HUES6 (cell line): ENCODE data around the gene SHISA3.
"Not testable (repeated sequence)": the region's sequence is repeated elsewhere in the genome, so short reads cannot be mapped to it uniquely, and the experiment has no call there.

Experiments
- H3K27ac ChIP-seq: 2 replicates; pipeline ENCODE4 v1.7.0; 2013; ENCODE audit warnings: low read depth, mild to moderate bottlenecking, low read length, inconsistent platforms
- H3K27me3 ChIP-seq: 2 replicates; pipeline ENCODE4 v1.6.1; 2013; ENCODE audit warnings: low read length; ENCODE audit not compliant: control insufficient read depth, insufficient read depth
- H3K36me3 ChIP-seq: 2 replicates; pipeline ENCODE4 v1.6.1; 2013; ENCODE audit warnings: low read length; ENCODE audit not compliant: control insufficient read depth, insufficient read depth
- H3K4me1 ChIP-seq: 2 replicates; pipeline ENCODE4 v1.6.1; 2013; ENCODE audit warnings: low read length; ENCODE audit not compliant: control insufficient read depth, insufficient read depth
- H3K4me3 ChIP-seq: 2 replicates; pipeline ENCODE4 v1.5.1; 2013; ENCODE audit warnings: low read depth, low read length
- H3K9ac ChIP-seq: one replicate; pipeline ENCODE4 v1.6.1; 2013; ENCODE audit warnings: mild to moderate bottlenecking, low read length
- H3K9me3 ChIP-seq: 2 replicates; pipeline ENCODE4 v1.6.1; 2013; ENCODE audit warnings: low read depth, low read length; ENCODE audit not compliant: control insufficient read depth, insufficient read depth

Gene SHISA3

DNA sequence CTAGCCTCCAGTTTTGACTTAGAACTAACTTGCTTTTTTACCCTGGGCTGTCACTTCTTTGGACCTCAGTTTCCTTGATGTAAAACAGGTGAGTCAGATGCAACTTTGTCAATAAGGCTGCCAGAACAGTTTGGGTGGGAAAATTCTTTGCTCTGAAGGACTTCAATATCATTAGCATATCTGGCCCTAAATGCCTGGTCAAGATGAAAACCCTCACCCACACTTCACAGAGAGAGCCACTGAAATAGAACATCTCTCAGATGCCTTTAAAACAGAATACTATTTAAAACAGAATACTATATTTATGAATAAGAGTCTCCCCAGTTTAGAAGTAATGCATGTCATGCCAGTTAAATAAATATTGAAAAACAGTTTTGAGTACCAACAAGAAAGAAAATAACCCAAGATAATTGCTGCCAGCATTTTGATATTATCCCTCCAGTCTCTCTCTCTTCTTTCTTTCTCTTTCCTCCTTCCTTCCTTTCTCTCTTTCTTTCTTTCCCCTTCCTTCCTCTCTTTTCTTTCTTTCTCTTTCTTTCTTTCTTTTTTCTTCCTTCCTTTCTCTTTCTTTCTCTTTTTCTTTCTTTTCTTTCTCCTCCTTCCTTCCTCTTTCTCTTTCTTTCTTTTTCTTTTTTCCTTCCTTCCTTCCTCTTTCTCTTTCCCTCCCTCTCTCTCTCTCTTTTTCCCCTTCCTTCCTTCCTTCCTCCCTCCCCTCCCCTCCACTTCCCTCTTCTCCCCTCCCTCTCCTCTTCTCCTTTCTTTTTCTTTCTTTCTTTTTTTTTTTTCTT is 32.8 kb upstream of the SHISA3 start:
- H3K27ac ChIP-seq = no peak overlapping the region
- no peaks in the 10 kb centered on the region for H3K4me1 ChIP-seq
- H3K27me3 ChIP-seq = no peaks in the 10 kb centered on the region
- no peak overlapping the region for H3K4me3 ChIP-seq
- no peaks in the 10 kb centered on the region for H3K36me3 ChIP-seq
- H3K9ac ChIP-seq = no peak overlapping the region
- H3K9me3 ChIP-seq = no peaks in the 10 kb centered on the region

GRCh38 chr4:42366959-42367358 is 30.3 kb upstream of the SHISA3 start:
- Histone ChIP-seq H3K27me3 (no peaks in the 10 kb centered on the region), H3K4me3 (no peak overlapping the region), H3K9ac (no peak overlapping the region), H3K9me3 (no peaks in the 10 kb centered on the region), H3K27ac (no peak overlapping the region), H3K4me1 (no peaks in the 10 kb centered on the region), H3K36me3 (no peaks in the 10 kb centered on the region)

DNA sequence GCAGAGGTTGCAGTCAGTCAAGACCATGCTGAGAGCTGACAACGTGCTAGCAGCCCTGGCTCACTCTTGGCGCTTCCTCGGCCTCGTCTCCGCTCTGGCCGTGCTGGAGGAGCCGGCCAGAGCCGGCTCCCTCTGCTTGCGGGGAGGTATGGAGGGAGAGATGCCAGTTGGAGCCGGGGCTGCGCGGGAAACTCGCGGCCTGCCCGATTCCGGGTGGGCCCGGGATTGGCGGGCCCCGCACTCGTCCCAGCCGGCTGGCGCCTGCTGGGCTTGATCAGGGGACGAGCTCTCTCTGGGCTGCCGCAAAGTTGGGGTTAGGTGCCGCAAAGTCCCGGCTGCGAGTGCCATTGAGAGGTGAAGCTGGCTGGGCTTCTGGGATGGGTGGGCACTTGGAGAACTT is 27.8 kb upstream of the SHISA3 start:
- Histone ChIP-seq H3K9ac (no peak overlapping the region), H3K27ac (no peak overlapping the region), H3K4me3 (no peak overlapping the region), H3K36me3 (no peaks in the 10 kb centered on the region), H3K4me1 (no peaks in the 10 kb centered on the region), H3K27me3 (no peaks in the 10 kb centered on the region), H3K9me3 (no peaks in the 10 kb centered on the region)

GRCh38 chr4:42371305-42372252 is 25.7 kb upstream of the SHISA3 start:
- no peak overlapping the region for H3K9ac ChIP-seq
- no peaks in the 10 kb centered on the region for H3K27me3 ChIP-seq
- H3K27ac ChIP-seq = no peak overlapping the region

DNA sequence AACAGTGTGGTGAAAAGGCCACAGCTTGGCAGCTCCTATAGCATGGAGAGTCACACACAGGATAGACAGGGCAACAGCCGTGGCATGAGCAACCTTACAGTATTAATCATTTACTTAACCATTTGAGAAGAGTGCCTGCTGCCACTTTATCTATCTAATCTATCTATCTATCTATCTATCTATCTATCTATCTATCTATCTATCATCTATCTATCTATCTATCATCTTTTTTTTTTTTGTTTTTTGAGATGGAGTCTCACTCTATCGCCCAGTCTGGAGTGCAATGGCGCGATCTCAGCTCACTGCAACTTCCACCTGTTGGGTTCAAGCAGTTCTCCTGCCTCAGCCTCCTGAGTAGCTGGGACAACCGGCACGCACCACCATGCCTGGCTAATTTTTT is 25.0 kb upstream of the SHISA3 start:
- not testable (repeated sequence) for H3K4me3 ChIP-seq, H3K27me3 ChIP-seq, H3K9ac ChIP-seq, H3K36me3 ChIP-seq, H3K4me1 ChIP-seq, H3K9me3 ChIP-seq, H3K27ac ChIP-seq

More at GRCh38 chr4:42371305-42372252, 25.7 kb upstream of the SHISA3 start:
- H3K9me3 ChIP-seq = no peaks in the 10 kb centered on the region
- H3K4me1 ChIP-seq = no peaks in the 10 kb centered on the region
- no peak overlapping the region for H3K4me3 ChIP-seq
- H3K36me3 ChIP-seq = no peaks in the 10 kb centered on the region

- Histone ChIP-seq H3K27me3 (no peaks in the 10 kb centered on the region), H3K27ac (no peak overlapping the region), H3K9me3 (no peaks in the 10 kb centered on the region), H3K4me3 (no peak overlapping the region), H3K36me3 (no peaks in the 10 kb centered on the region), H3K4me1 (no peaks in the 10 kb centered on the region), H3K9ac (no peak overlapping the region)
These were observed 19.8 kb upstream of the SHISA3 start for GRCh38 chr4:42377497-42377896.

DNA sequence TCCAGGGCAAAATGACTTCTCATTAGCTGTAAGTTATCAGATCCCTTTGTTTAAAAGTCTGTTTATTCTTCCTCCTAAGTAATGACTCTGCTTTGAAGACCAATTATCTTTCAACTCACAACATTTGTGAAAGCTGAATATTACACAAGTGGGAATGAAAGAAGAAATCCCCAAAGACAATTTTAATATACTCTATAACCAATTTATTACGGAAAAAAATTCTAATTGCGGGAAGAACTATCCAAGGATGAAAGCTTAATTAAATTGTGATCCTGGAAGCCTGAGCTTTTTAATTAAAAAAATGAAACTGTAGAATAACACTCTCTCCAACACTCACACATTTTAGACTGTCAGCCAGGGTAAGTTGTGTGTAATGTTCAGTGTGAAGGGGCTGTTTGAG is 15.6 kb upstream of the SHISA3 start:
- Histone ChIP-seq H3K36me3 (no peaks in the 10 kb centered on the region), H3K4me1 (no peaks in the 10 kb centered on the region), H3K9me3 (no peaks in the 10 kb centered on the region), H3K27ac (no peak overlapping the region), H3K27me3 (no peaks in the 10 kb centered on the region), H3K9ac (no peak overlapping the region), H3K4me3 (no peak overlapping the region)

- Histone ChIP-seq H3K9ac (no peak overlapping the region), H3K27me3 (no peaks in the 10 kb centered on the region), H3K27ac (no peak overlapping the region), H3K36me3 (no peaks in the 10 kb centered on the region), H3K4me1 (no peaks in the 10 kb centered on the region), H3K9me3 (no peaks in the 10 kb centered on the region), H3K4me3 (no peak overlapping the region)
These were observed 11.8 kb upstream of the SHISA3 start for GRCh38 chr4:42385516-42385915.

- Histone ChIP-seq H3K4me1 (0 out of 2 replicates have a peak, but pooled peaks cover 7% of the 10 kb centered on the region), H3K36me3 (no peaks in the 10 kb centered on the region), H3K27ac (no peak overlapping the region), H3K9me3 (no peaks in the 10 kb centered on the region), H3K4me3 (no peak overlapping the region), H3K9ac (no peak overlapping the region), H3K27me3 (peaks cover 13% of the 10 kb centered on the region)
These were observed 6.5 kb upstream of the SHISA3 start for GRCh38 chr4:42390622-42391354.

GRCh38 chr4:42391355-42391664 is 6.0 kb upstream of the SHISA3 start:
- no peak overlapping the region for H3K9ac ChIP-seq
- H3K9me3 ChIP-seq = no peaks in the 10 kb centered on the region
- peaks cover 8% of the 10 kb centered on the region; the same call in 1 of the 2 replicates for H3K4me1 ChIP-seq
- no peak overlapping the region for H3K4me3 ChIP-seq
- peaks cover 18% of the 10 kb centered on the region for H3K27me3 ChIP-seq
- no peaks in the 10 kb centered on the region for H3K36me3 ChIP-seq
- H3K27ac ChIP-seq = no peak overlapping the region

- Histone ChIP-seq H3K4me1 (peaks cover 15% of the 10 kb centered on the region; the same call in 1 of the 2 replicates), H3K9ac (no peak overlapping the region)
These were observed 5.3 kb upstream of the SHISA3 start for GRCh38 chr4:42391981-42392380.

More at GRCh38 chr4:42391981-42392380, 5.3 kb upstream of the SHISA3 start:
- H3K9me3 ChIP-seq = no peaks in the 10 kb centered on the region
- no peak overlapping the region for H3K4me3 ChIP-seq
- no peak overlapping the region for H3K27ac ChIP-seq
- H3K36me3 ChIP-seq = no peaks in the 10 kb centered on the region
- peaks cover 25% of the 10 kb centered on the region for H3K27me3 ChIP-seq
